ENCODE measurements around the gene CBFA2T3.

Gene CBFA2T3

DNA sequence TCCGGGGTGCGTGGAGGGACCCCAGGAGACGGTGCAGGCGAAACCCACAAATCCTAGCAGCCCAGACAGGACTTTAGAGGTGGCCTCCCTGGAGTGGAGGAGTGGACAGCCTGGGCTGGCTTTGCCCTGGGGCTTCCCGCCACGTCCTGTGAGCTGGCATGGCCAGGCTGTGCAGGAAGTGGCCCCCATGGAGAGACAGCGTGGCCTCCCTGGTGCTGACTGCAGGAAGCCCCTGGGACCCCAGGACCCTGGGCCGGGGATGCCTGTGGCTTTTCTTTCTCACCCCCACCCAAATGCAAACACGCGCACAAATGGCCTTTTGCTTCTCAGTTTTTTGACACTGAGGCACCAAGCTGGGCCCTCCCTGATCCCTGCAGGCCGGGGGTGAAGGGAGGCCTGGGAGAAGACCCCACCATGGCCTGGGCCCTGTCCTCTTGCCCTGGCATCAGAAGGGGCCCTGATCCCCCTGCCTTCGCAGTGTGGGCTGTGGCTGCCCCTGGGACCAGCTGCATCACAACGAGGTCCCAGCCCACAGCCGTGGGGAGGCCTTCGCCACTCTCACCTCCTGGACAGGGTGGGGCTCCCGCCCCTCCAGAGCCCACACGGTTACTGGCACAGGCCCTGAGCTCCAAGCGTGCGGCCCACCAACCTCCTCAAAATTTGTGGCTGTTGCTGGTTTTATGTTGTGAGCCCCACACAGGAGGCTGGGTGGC lies 58.9 kb downstream of the CBFA2T3 start:
- H3K4me3 ChIP-seq (ENCODE audit: control insufficient read depth, low read depth, low read length): no peak overlapping the region
- no peak for DNase-seq (ENCODE audit: low read depth)
- no peak for TF ChIP-seq CTCF (IDR thresholded peaks at IDR 0.05; ENCODE audit: control insufficient read depth, insufficient read depth, low read depth, low read length, missing control alignments)

GRCh38 chr16:88917146-88917914 lies 59.7 kb downstream of the CBFA2T3 start:
- no peak for TF ChIP-seq CTCF (IDR thresholded peaks at IDR 0.05; ENCODE audit: control insufficient read depth, insufficient read depth, low read depth, low read length, missing control alignments)
- DNase-seq (ENCODE audit: low read depth): no peak
- no peak overlapping the region for H3K4me3 ChIP-seq (ENCODE audit: control insufficient read depth, low read depth, low read length)

GRCh38 chr16:88915639-88916327 lies 61.2 kb downstream of the CBFA2T3 start:
- no peak overlapping the region for H3K4me3 ChIP-seq (ENCODE audit: control insufficient read depth, low read depth, low read length)
- no peak for TF ChIP-seq CTCF (IDR thresholded peaks at IDR 0.05; ENCODE audit: control insufficient read depth, insufficient read depth, low read depth, low read length, missing control alignments)
- no peak for DNase-seq (ENCODE audit: low read depth)

DNA sequence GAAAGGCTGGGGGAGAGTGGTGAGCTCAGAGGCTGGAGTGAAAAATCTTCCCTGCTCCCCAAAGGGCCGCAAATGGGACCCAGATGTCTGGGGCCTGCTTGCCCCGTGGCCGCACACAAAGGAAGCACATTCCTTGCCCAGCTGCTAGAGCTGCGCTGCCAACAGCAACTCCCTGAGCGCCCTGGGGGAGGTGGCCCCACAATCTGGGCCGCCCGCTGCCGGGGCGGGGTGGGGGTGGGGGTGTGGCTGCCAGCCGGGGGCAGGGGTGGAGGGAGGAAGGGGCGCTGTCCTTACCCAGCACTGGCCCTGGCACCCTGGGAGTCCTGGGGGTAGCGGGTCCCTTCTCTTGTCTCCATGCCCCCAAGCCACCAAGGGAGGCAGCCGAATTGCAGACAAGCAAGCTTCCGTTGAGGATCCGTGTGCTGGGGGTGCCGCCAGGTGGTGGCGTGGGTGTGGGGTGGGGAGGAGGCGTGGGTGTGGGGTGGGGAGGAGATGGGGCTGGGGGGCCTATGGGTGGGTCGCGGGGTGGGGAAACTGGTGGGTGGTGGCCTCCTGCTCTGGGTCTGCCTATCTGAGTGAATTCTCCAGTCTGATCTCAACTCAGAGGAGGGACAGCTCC lies 62.1 kb downstream of the CBFA2T3 start:
- H3K4me3 ChIP-seq (ENCODE audit: control insufficient read depth, low read depth, low read length): no peak overlapping the region
- peak; percentile 32 for DNase-seq (ENCODE audit: low read depth)
- TF ChIP-seq CTCF (IDR thresholded peaks at IDR 0.05; ENCODE audit: control insufficient read depth, insufficient read depth, low read depth, low read length, missing control alignments): no peak

DNA sequence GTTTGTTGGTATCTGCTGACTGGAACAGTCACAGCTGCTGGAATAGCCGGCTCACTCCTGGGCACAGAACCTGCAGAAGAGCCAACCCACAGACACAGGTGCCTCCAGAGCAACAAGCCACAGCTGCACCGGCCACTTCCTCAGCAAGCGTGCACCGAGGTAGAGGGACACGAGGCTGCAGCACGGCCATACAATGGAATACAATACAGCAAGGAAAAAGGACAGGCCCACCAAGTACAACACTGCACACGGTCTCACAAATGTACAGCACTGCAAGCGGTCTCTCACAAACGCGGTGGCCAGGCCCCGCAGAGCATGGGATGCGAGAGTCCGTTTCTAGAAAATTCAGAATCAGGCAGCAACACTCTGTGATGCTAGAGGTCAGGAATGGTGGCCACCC lies 63.1 kb downstream of the CBFA2T3 start:
- DNase-seq (ENCODE audit: low read depth): no peak
- no peak for TF ChIP-seq CTCF (IDR thresholded peaks at IDR 0.05; ENCODE audit: control insufficient read depth, insufficient read depth, low read depth, low read length, missing control alignments)
- no peak overlapping the region for H3K4me3 ChIP-seq (ENCODE audit: control insufficient read depth, low read depth, low read length)

- DNase-seq (ENCODE audit: low read depth): no peak
- TF ChIP-seq CTCF (IDR thresholded peaks at IDR 0.05; ENCODE audit: control insufficient read depth, insufficient read depth, low read depth, low read length, missing control alignments): no peak
- no peak overlapping the region for H3K4me3 ChIP-seq (ENCODE audit: control insufficient read depth, low read depth, low read length)
These were observed 63.9 kb downstream of the CBFA2T3 start for GRCh38 chr16:88913001-88913612.
